Fibroblast of upper back skin (primary cell): ENCODE measurements around the gene CRTAC1.

Experiments
- DNase-seq: peaks from one replicate; pipeline ENCODE4 v3.0.0-alpha.2; 2013

Gene CRTAC1

DNA sequence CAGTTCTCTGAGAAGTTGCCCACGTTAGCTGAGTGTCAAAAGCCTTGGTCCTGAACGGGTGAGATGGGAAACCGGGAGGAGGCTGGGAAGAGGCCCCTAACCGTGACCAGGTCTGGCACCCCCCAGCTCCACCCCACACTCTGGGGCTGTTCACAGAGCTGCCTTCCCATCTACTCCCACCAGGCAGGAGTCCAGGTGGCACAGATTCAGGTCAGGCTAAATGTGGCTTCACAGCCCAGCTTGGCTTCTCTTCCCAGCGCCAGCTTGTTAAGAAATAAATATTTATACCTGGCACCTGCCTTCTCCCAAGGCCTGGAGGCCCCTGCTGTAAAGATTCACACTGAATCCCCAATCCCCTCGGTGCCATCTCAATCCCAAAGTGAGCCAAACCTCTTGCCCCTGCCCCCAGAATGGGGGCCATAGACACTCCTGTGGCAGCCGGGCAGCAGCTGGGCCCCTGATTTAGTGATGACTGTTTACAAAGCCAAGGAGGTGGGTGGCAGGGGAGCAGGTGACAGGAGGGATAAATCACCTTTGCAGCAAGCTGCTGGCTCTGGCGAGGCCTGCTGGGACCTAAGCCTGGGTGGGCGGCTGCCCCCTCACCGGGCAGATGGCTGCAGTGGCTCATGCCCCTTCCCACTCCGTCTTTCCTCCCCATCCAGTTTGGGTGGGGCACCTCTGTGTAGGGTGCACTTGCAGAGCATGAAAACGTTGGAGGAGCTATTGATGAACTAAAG is 108.2 kb downstream of the CRTAC1 start:
- DNase-seq, result no peak

DNA sequence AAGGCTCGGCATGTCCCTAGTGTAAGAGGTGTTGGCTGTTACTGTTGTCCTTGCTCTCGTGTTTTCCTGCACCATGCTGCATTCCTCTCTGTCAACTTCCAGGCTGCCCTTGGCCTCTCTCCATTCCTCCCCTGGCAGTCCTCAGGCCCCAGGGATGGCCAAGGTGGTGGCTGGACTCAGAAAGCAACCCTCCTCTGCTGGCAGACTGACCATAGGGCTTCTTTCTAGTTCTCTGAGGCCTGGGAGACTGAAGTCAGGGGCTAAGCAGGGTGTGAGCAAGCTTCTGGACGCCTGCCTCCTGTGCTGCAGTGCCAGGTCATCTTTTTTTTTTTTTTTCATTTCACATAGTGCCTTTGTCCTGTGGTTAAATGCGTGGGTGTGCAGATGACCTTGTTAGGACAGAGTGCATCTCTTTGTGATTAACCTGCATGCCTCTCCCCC is 108.8 kb downstream of the CRTAC1 start:
- no peak for DNase-seq

- no peak for DNase-seq
Measured at GRCh38 chr10:97920865-97921264, 109.6 kb downstream of the CRTAC1 start.

DNA sequence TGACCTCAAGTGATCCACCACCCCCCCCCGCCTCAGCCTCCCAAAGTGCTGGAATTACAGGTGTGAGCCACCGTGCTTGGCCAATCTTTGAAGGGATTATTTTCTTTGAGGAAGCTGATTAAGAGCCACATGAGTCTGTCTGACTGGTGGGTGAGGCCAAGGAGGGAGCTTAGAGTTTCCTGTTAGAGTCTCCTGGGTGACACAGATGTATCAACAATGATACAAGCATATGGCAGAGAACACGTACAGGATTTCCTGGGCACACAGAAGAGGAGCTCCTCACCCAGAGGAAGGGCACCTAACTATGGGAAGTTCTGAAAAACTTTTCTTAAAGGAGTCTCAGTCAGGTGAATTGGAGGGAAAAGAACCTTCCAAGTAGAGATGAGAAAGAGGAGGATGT is 111.4 kb downstream of the CRTAC1 start:
- DNase-seq, result no peak

GRCh38 chr10:97916586-97916985 is 113.8 kb downstream of the CRTAC1 start:
- no peak for DNase-seq

GRCh38 chr10:97915346-97916131 is 114.9 kb downstream of the CRTAC1 start:
- DNase-seq, result no peak

DNA sequence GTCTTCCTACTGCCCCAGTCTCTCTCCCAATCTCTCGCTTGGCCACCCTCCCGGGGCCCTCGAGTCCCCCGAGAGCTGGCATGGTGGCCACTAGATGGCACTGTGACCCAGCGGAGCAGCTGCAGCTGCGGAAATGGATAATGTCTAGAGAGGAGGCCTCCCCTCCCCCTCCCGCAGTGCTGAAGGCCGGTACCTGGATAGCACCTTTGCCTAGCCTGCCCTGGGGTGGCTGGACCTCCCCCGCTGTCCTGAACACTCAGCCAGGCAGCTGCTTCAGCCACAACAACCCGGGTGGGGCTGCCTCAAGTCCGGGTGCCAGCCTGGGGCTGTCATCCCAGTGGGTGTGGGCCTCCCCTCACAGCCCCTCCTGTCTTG is 115.6 kb downstream of the CRTAC1 start:
- DNase-seq, result peak; percentile 43

DNA sequence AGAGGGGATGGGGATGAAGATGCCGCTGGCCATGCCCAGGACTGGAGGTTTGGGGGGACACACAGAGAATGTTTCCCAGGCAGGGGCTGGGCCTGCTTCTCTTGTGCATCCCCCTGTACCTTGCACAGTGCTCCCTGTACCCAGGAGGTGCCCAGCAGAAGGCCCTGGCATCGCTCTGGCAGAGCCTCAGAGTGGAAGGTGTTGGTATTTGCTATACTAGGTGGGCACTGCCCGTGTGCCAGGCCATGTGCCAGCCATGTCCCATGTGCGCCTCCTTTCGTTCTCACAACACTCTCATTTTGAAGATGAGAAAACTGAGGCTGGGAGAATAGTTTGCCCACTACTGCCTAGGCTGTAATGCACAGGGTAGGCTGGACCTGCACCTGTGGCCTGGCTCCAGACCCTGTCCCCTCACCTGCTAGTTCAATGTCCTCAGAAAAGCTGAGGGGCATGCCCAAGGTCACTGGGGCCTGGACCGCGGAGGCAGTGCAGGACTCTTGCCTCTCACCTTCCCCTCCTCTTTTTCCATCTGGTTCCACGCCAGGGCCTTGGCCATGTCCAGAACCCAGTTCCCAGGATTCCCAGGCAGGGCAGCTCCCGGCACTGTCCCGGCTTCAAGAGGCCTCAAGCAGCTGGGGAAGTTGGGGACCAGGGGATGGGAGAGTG is 116.1 kb downstream of the CRTAC1 start:
- DNase-seq, result no peak

DNA sequence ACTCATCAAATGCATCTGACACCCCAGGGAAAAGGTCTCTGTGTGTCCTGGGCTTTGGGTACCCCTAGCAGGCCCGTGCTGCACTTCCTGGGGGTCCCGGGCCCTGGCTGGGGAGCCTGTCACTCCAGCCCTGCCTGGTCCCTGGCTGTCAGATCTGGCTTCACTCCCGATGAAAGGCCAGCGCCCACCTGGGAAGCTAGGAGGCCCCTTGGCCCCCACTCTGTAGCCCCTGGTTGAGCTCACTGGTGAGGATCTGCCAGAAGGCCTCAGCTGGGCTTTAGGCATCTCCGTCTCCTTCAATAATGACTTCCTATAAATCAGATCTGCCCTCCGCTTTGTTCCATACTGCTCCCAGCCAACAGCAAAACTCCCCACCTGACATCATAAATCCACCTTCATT is 116.8 kb downstream of the CRTAC1 start:
- DNase-seq, result no peak

DNA sequence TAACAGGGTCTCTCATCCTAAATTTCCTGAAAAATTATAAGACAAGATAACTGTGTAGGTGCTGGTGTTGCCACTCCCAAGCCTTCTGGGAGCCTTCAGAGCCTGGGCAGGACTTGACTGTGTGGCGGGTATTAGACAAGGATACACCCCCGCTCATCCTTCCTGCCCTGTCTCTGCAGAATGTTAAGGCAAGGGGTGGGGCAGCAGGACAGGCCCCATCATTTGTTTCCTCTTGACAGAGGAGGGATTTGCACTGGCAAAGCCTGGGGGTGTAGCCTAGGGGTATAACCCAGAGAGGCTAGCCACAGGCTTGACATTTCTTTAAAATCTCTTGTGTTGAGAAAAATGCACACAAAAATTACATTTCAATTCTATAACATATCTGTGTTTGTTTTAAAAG is 117.2 kb downstream of the CRTAC1 start:
- DNase-seq, result no peak

- no peak for DNase-seq
Measured at GRCh38 chr10:97911217-97911616, 119.2 kb downstream of the CRTAC1 start.

DNA sequence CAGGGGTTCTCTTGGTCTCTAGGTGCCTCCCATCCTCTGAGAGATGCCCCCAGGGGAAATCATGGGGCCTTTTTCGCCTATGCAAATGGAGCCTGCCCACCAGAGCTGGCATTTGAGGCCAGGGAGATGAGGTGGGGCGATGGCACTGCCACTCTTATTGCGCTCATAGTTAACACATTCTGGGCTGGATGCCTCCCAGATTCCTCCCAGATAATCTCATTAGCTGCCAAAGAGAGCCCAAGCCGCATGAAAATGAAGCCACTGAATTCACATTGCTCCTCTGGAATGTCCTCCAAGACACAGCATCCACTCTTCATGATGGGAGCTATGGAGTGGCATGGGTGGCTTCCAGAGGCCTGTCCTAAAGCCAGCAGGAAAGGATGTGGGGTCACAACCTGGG is 119.8 kb downstream of the CRTAC1 start:
- no peak for DNase-seq

GRCh38 chr10:97907830-97908229 is 122.6 kb downstream of the CRTAC1 start:
- DNase-seq, result no peak

- no peak for DNase-seq
Measured at GRCh38 chr10:97907211-97907610, 123.2 kb downstream of the CRTAC1 start.

DNA sequence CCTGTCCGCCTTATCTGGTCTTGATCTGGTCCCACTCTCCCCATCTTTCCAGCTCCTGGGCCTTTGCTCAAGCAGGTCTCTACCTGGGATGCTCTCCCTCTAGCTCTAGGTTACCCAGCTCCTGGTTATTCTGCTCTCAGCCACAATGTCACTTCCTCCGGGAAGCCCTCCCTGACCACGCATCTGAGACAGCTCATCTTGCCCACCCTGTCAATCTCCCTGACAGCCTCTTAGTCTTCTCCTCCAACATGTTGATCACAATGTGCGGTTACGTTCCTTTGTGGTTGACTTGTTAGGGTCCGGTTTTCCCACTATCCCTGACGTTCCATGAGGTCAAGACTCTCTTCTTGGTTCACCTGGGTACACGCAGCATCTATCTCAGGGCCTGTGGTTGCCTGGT is 125.1 kb downstream of the CRTAC1 start:
- no peak for DNase-seq

- DNase-seq, result no peak
Measured at GRCh38 chr10:97904576-97904975, 125.8 kb downstream of the CRTAC1 start.

DNA sequence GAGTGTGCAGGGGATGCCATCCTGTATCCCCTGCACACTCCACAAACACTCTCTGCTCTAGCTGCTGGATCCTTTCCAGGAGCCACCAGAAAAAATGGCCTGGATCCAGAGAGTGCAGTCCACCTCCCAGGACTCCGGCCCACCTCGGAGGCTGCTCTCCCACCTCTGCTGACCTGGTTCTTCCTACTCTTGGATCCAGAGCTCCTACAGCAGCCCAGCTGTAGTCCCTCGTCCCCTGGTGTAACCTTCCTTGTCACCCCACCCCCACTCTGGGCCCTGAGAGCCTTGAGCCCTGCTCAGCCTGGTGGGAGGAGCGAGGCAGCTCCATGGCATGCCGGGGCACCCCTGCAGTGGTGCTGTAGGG is 126.4 kb downstream of the CRTAC1 start:
- DNase-seq, result no peak

DNA sequence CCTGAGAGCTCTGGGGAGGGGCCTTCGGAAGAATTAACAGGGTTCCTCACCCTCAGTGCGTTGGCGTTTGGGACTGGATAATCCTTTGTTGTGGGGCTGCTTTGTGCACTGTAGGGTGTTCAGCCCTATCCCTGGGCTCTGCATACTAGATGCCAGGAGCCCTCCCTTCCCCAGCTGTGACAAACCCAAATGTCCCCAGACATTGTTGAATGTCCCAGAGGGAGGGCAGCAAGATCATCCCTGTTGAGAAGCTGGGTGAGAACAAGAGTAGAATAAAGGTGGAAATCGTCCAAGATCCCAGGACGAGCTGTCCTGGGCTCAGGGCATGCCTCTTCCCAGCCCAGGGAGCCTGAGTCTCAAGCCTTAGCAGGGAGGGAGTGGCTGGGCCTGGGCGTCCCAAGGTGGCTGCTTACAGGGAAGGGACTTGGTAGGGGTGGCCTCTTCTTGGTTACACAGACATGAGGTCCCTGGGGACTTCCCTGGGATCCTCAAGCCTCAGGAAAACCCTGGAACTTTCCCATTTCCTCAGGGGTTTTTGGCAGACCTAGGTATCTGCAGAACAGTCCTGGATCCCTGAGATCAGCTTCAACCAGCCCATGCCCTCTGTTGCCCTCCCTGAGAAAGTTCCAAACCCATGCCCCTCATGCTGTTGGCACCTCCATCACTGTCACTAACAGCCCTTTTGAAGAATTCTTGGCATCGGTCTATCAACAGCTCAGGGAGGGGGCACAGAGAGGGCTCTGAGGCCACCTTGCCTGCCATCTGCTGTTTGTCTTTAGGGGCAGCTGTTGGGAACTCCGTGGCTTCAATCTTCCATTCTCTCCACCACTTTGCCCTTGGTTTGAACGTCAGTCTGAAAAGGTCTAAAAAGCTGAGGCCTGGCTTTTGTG is 127.0 kb downstream of the CRTAC1 start:
- no peak for DNase-seq

- no peak for DNase-seq
Measured at GRCh38 chr10:97901381-97901780, 129.0 kb downstream of the CRTAC1 start.

DNA sequence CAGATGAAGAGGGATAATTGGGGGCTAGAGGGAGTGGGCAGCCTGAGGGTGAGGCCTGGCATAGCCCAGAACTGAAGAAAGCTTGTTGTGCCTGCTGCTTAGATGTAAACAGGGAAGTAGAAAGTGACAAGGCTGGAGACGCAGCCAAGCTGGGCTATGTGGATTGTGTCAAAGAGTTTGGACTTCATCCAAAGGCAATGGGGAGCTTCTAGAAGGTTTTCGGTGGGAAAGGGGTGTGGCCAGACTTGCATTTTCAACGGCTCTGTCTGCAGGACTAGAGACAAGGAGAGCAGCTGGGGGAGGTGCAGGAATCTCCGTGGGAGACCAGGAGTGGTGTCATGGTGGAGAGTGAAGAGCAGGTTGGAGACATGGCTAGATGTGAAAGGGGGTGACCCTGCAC is 132.0 kb downstream of the CRTAC1 start:
- no peak for DNase-seq

GRCh38 chr10:97896756-97897358 is 133.6 kb downstream of the CRTAC1 start:
- DNase-seq, result no peak

DNA sequence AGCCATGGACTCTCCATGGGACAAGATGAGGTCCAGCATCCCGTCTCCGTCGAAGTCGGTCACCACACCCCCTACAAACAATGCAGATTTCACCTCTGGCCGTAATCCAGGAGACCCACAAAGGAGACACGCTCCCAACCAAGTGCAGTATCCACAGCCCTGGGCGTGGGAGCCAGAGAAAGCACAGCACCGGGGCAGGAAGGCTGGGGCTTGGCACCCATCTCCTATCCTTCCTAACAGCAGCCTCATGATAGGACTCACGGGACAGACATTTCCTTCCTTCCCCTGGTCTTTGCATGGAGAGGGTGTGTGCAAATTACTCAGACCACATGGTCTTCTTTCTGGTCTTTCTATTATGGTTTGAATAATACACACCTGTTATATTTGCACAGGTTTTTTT is 134.5 kb downstream of the CRTAC1 start:
- no peak for DNase-seq

- DNase-seq, result no peak
Measured at GRCh38 chr10:97895084-97895483, 135.3 kb downstream of the CRTAC1 start.
